Endodermal cell (in vitro differentiated cells): ENCODE results near the gene CHRND. TPM values are rescaled to one million over a fixed set of nuclear protein-coding genes. Genes with fewer than 3 reads are reported as not detected.

Experiments used
- DNase-seq: peaks from one replicate; pipeline ENCODE4 v3.0.0-alpha.2; 2017
- H3K27ac ChIP-seq: 2 replicates; pipeline ENCODE4 v1.5.1; 2013; ENCODE audit warnings: mild to moderate bottlenecking, low read depth, low read length, moderate library complexity
- H3K27me3 ChIP-seq: 2 replicates; pipeline ENCODE4 v1.6.1; 2013; ENCODE audit warnings: mild to moderate bottlenecking, low read length, moderate library complexity; ENCODE audit not compliant: insufficient read depth, control insufficient read depth, poor library complexity, severe bottlenecking
- H3K36me3 ChIP-seq: 2 replicates; pipeline ENCODE4 v1.7.0; 2013; ENCODE audit warnings: mild to moderate bottlenecking, low read length, moderate library complexity; ENCODE audit not compliant: control insufficient read depth, insufficient read depth
- H3K4me1 ChIP-seq: one replicate; pipeline ENCODE4 v1.7.0; 2013; ENCODE audit warnings: low read length; ENCODE audit not compliant: control insufficient read depth, insufficient read depth
- H3K4me3 ChIP-seq: 2 replicates; pipeline ENCODE4 v1.5.1; 2013; ENCODE audit warnings: mild to moderate bottlenecking, low read length, moderate library complexity
- H3K9ac ChIP-seq: 2 replicates; pipeline ENCODE4 v1.6.1; 2013; ENCODE audit warnings: mild to moderate bottlenecking, low read length, moderate library complexity; ENCODE audit not compliant: poor library complexity, severe bottlenecking; ENCODE audit errors: extremely low read depth
- H3K9me3 ChIP-seq: 2 replicates; pipeline ENCODE4 v1.6.1; 2013; ENCODE audit warnings: mild to moderate bottlenecking, low read length, moderate library complexity; ENCODE audit not compliant: control insufficient read depth
- H3K27ac Mint-ChIP-seq: 2 replicates; pipeline ENCODE4 v1.8.0; 2020; ENCODE audit warnings: mixed read lengths
- H3K27me3 Mint-ChIP-seq: 2 replicates; pipeline ENCODE4 v1.8.0; 2021; ENCODE audit warnings: mild to moderate bottlenecking, mixed read lengths; ENCODE audit not compliant: insufficient read depth
- H3K36me3 Mint-ChIP-seq: 2 replicates; pipeline ENCODE4 v1.8.0; 2020; ENCODE audit warnings: low read depth, mixed read lengths
- H3K4me1 Mint-ChIP-seq: 2 replicates; pipeline ENCODE4 v1.8.0; 2020; ENCODE audit warnings: mixed read lengths
- H3K4me3 Mint-ChIP-seq: 2 replicates; pipeline ENCODE4 v1.8.0; 2020; ENCODE audit warnings: mild to moderate bottlenecking, moderate library complexity, mixed read lengths
- H3K9me3 Mint-ChIP-seq: 2 replicates; pipeline ENCODE4 v1.8.0; 2020; ENCODE audit warnings: mild to moderate bottlenecking, mixed read lengths
- CTCF ChIP-seq: fragments of 200-600 bp; sonication (generic); conservative IDR thresholded peaks from 2 replicates; pipeline ENCODE4 v1.5.0; 2021; ENCODE audit warnings: antibody characterized with exemption, mild to moderate bottlenecking
- WGBS, 2 experiments: methylation state at CpG; one replicate each; pipeline versions ENCODE4 v1.1.5 to v1.1.7; 2013; ENCODE audit warnings: missing lambda C conversion rate in 2 of 2, mixed read lengths in 1 of 2; ENCODE audit not compliant: insufficient coverage in 1 of 2, insufficient read length in 1 of 2; 5-methylcytosine and 5-hydroxymethylcytosine counted together
- total RNA-seq, 2 donors: library from RNA; stranded (reverse); fragmentation: NEBNext Ultra II Directional in 1 of 2; extraction: Animal tissue kit (Norgen Biotek cat#: 25700) in 1 of 2; gene quantifications; 2 replicates in 1 of 2; 3 replicates in 1 of 2; pipeline ENCODE4 v1.2.1, GENCODE V29; 2021

Gene CHRND
- total RNA-seq, 2 donors from 2014 or later = 0.11 TPM; not detected in 1

- H3K4me3 Mint-ChIP-seq = no peak overlapping the region
- H3K27ac ChIP-seq = no peak overlapping the region
- no peak for DNase-seq
- H3K36me3 Mint-ChIP-seq = no peaks in the 10 kb centered on the region
- no peaks in the 10 kb centered on the region for H3K4me1 ChIP-seq
- H3K4me3 ChIP-seq = no peak overlapping the region
- H3K27me3 ChIP-seq = peaks cover 55% of the 10 kb centered on the region
- H3K9me3 ChIP-seq = no peaks in the 10 kb centered on the region
- H3K4me1 Mint-ChIP-seq = peaks cover 3% of the 10 kb centered on the region
- H3K36me3 ChIP-seq = no peaks in the 10 kb centered on the region
- no peak for TF ChIP-seq CTCF
- 88% methylated on average over 11 to 14 of the region's 14 CpGs for WGBS, 2 experiments
- H3K9ac ChIP-seq = no peak overlapping the region
- peaks cover 47% of the 10 kb centered on the region for H3K27me3 Mint-ChIP-seq
- no peak overlapping the region for H3K27ac Mint-ChIP-seq
- no peaks in the 10 kb centered on the region for H3K9me3 Mint-ChIP-seq
Measured at GRCh38 chr2:232521098-232521497, 4.9 kb upstream of the CHRND start.

GRCh38 chr2:232521959-232522622, 3.9 kb upstream of the CHRND start:
- Histone ChIP-seq H3K4me1 (no peaks in the 10 kb centered on the region), H3K36me3 (no peaks in the 10 kb centered on the region), H3K9ac (no peak overlapping the region), H3K27ac (no peak overlapping the region), H3K27me3 (peaks cover 55% of the 10 kb centered on the region), H3K9me3 (no peaks in the 10 kb centered on the region), H3K4me3 (no peak overlapping the region)
- WGBS, 2 experiments = 10 to 14% methylated on average over 37 to 66 of the region's 66 CpGs
- peak; percentile 98 for TF ChIP-seq CTCF
- DNase-seq = peak; percentile 85
- H3K9me3 Mint-ChIP-seq = no peaks in the 10 kb centered on the region
- no peak overlapping the region for H3K4me3 Mint-ChIP-seq
- peaks cover 45% of the 10 kb centered on the region for H3K27me3 Mint-ChIP-seq
- no peaks in the 10 kb centered on the region for H3K4me1 Mint-ChIP-seq
- no peak overlapping the region for H3K27ac Mint-ChIP-seq
- no peaks in the 10 kb centered on the region for H3K36me3 Mint-ChIP-seq

DNA sequence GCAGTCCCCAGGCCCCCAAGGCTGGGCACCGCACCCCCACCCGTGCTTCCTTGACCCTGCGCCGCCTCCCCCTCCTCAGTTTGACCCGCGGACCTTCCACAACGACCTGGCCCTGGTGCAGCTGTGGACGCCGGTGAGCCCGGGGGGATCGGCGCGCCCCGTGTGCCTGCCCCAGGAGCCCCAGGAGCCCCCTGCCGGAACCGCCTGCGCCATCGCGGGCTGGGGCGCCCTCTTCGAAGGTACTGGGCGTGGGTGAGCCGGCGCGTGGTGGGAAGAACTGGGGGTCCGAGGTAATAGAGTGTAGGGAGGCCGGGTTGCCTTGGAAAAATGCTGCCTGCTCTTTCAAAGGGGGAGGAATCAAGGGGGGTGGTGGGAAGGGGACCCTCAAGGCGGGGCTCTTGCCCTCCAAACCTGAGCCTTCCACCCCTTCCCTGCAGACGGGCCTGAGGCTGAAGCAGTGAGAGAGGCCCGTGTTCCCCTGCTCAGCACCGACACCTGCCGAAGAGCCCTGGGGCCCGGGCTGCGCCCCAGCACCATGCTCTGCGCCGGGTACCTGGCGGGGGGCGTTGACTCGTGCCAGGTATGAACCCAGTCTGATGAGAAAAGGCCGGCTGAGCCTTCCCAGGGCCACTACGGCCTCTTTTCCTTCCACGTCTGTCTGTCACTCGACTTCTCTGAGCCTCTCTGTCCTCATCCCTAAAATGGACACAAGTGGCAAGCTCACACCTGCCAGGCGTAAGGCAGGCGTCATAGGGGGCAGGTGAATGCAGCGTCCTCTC, 3.1 kb upstream of the CHRND start:
- Histone ChIP-seq H3K9me3 (no peaks in the 10 kb centered on the region), H3K4me1 (no peaks in the 10 kb centered on the region), H3K4me3 (no peak overlapping the region), H3K36me3 (no peaks in the 10 kb centered on the region), H3K9ac (no peak overlapping the region), H3K27ac (no peak overlapping the region), H3K27me3 (peaks cover 57% of the 10 kb centered on the region)
- Mint-ChIP-seq H3K9me3 (no peaks in the 10 kb centered on the region), H3K4me3 (peak overlapping the region; percentile 35), H3K27ac (no peak overlapping the region), H3K27me3 (peaks cover 51% of the 10 kb centered on the region), H3K36me3 (no peaks in the 10 kb centered on the region), H3K4me1 (no peaks in the 10 kb centered on the region)
- 40 to 45% methylated on average over 15 to 46 of the region's 46 CpGs for WGBS, 2 experiments
- no peak for TF ChIP-seq CTCF
- peak; percentile 50 for DNase-seq
